C4-2B (cell line): ENCODE results near the gene OLA1.
"Not testable (repeated sequence)": the region's sequence is repeated elsewhere in the genome, so short reads cannot be mapped to it uniquely, and the experiment has no call there.

Experiments used
- H3K27ac ChIP-seq: fragments of 450-650 bp; 2 replicates; pipeline ENCODE4 v1.5.1; 2017
- ZFX ChIP-seq: fragments of 450-650 bp; IDR thresholded peaks from 2 replicates; pipeline ENCODE4 v1.6.1; 2017
- TF ChIP-seq, protein P1 (sequence below): fragments of 450-650 bp; conservative IDR thresholded peaks from 2 replicates; pipeline ENCODE4 v1.5.1; 2017; ENCODE audit warnings: mild to moderate bottlenecking

Gene OLA1

GRCh38 chr2:174263997-174264396, 15.7 kb upstream of the OLA1 start:
- no peak overlapping the region for H3K27ac ChIP-seq
- TF ChIP-seq, protein P1, sequence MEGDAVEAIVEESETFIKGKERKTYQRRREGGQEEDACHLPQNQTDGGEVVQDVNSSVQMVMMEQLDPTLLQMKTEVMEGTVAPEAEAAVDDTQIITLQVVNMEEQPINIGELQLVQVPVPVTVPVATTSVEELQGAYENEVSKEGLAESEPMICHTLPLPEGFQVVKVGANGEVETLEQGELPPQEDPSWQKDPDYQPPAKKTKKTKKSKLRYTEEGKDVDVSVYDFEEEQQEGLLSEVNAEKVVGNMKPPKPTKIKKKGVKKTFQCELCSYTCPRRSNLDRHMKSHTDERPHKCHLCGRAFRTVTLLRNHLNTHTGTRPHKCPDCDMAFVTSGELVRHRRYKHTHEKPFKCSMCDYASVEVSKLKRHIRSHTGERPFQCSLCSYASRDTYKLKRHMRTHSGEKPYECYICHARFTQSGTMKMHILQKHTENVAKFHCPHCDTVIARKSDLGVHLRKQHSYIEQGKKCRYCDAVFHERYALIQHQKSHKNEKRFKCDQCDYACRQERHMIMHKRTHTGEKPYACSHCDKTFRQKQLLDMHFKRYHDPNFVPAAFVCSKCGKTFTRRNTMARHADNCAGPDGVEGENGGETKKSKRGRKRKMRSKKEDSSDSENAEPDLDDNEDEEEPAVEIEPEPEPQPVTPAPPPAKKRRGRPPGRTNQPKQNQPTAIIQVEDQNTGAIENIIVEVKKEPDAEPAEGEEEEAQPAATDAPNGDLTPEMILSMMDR: no peak
- no peak for TF ChIP-seq ZFX

- no peak for TF ChIP-seq ZFX
- TF ChIP-seq, protein P1: no peak
- H3K27ac ChIP-seq: no peak overlapping the region
Observed at GRCh38 chr2:174259981-174260380, 11.6 kb upstream of the OLA1 start.

DNA sequence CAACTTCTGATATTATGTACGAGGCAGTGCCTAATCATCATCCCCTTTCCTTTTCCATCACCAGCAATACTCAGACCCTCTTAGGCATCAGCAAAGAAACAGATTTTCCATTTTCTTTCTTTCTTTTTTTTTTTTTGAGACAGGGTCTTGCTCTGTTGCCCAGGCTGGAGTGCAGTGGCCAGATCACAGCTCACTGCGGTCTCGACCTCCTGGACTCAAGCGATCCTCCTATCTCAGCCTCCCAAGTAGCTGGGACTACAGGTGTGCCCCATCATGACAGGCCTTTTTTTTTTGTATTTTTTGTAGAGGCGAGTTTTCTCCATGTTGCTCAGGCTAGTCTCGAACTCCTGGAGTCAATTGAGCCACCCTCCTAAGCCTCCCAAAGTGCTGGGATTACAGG, 5.9 kb upstream of the OLA1 start:
- TF ChIP-seq, protein P1: no peak
- TF ChIP-seq ZFX: no peak
- H3K27ac ChIP-seq: no peak overlapping the region

DNA sequence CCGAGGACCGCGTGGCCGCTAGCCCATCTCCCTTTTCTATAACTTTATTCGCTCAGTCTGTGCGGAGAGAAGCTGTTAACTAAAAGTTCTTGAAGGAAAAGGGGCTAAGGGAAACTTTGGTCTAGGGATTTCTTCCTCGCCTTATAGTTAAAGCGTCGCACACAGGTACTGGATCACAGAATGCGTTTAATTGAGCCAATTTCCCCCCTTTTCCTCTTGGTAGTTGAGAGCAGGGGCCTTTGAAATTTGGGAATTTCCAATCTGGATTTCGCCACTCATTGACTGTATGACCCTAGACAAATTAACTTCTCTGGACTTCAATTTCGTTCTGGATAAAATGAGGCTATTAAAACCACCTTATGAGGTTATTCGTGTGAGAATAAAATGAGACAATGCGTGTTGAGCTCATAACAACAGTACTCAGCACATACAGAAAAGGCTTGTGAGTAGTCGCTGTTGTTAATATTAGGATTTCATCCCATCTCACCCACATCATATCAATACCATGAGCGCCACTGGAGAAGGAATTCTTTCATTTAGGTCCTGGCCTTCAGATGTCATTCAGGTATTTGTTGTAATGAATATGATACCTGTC, 763 bp upstream of the OLA1 start:
- TF ChIP-seq, protein P1: no peak
- no peak for TF ChIP-seq ZFX
- H3K27ac ChIP-seq: peak overlapping the region; percentile 95

GRCh38 chr2:174247474-174248186, 702 bp downstream of the OLA1 start:
- H3K27ac ChIP-seq: peak overlapping the region; percentile 95
- TF ChIP-seq ZFX: no peak
- TF ChIP-seq, protein P1: no peak

DNA sequence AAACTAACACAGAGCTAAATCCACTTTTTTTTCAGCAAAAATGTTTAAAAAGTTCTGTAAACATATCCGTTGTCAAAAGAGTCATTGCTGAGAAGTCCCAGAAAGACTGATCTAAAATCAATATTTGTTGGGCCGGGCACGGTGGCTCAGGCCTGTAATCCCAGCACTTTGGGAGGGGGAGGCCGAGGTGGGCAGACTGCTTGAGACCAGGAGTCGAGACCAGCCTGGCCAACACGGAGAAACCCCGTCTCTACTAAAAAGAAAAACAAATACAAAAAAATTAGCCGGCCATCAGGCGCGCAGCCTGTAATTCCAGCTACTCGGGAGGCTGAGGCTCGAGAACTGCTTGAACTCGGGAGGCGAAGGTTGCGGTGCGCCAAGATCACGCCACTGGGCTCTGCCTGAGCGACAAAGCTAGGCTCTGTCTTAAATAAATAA, 1.4 kb downstream of the OLA1 start:
- peak overlapping the region; percentile 95 for H3K27ac ChIP-seq
- TF ChIP-seq, protein P1: no peak
- no peak for TF ChIP-seq ZFX

GRCh38 chr2:174245628-174246027, 2.7 kb downstream of the OLA1 start:
- not testable (repeated sequence) for H3K27ac ChIP-seq

DNA sequence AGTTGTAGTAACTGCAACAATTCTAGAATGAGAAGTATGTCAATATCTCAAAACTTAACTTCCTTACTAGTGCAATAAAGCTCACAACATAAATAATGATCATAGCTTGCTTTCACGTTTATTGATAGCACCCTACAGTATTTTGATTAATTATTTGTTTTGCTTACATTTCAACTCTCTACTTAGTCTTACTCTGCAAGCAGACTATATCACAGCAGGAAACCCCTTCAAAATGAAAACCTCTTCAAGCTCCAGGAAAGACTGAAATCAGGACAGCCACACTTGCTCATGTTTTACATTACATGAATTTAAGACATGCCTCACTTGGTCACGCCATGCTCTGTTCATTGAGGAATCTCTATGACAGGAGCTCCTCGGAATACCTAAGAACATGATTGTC, 3.3 kb downstream of the OLA1 start:
- H3K27ac ChIP-seq: no peak overlapping the region
- TF ChIP-seq ZFX: no peak
- TF ChIP-seq, protein P1: no peak
